Measurements from ENCODE around the gene CTTN.
"Not testable (repeated sequence)": the region's sequence is repeated elsewhere in the genome, so short reads cannot be mapped to it uniquely, and the experiment has no call there.

Gene CTTN

DNA sequence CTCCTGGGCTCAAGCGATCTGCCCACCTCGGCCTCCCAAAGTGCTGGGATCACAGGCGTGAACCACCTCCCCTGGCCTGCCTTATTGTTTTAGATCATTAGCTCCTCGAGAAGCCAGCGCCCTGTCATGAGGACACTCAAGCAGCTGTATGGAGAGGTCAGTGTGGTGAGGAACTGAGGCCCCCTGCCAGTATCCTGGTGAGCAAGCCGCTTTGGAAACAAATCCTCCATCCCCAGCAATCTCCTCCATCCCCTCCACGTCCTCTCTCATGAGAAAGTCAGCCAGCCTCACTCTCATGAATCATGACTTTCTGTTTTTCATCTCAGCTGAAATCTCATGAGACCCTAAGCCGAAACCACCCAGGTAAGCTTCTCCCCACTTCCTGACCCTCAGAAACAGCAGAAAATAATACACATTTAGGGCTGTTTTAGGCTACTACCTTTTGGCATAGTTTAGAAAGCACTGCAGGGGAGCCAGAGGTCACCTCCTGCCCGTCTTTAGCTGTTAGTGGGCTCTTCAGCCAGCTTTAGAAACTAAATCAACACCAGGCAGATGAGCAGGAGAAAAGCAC lies 56.0 kb downstream of the CTTN start:
- DNase-seq: no peak

DNA sequence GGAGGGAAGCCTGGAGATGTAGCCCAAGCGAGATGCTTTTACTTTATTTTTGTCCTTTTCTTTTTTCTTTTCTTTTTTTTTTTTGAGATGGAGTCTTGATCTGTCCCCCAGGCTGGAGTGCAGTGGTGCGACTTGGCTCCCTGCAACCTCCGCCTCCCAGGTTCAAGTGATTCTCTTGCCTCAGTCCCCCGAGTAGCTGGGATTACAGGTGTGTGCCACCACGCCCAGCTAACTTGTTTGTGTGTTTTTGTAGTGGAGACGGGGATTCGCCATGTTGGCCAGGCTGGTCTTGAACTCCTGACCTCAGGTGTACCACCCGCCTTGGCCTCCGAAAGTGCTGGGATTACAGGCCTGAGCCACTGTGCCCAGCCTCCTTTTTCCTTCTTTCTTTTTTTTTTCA lies 56.5 kb downstream of the CTTN start:
- not testable (repeated sequence) for DNase-seq

DNA sequence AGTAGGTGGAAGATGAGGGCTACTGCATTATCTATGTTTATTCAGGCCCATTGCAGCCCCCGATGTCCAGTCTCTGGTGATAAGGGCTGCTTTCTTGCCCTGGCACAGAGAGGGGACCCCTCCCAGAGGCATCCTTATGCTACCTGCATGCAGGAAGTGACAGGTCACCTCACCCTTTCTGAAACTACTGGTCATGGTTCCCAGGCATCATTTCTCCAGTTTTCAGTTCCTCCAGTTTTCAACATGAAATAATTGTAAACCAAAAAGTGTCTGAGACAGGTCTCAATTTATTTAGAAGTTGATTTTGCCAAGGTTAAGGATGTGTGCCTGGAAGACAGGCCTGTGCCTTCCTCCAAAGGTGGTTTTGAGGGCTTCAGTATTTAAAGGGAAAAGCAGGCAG lies 57.0 kb downstream of the CTTN start:
- no peak for DNase-seq

DNA sequence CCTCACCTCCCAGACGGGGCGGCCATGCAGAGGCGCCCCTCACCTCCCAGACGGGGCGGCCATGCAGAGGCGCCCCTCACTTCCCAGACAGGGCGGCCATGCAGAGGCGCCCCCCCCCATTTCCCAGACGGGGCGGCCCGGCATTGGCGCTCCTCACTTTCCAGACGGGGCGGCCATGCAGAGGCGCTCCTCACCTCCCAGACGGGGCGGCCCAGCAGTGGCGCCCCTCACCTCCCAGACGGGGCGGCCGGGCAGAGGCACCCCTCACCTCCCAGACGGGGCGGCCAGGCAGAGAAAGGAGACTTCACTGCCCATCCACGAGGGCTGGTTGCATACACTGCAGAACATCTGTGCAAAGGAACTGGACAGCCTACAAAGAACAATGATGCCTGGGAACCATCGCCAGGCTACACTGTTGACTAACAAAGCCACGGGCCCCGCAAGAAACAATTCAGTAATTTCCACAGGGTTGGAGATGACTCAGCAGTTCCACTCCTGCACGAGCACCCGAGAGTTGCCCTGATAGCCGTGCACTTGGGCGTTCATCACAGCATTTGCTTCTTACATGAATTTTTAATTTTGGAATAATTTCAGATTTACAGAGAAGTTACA lies 58.7 kb downstream of the CTTN start:
- peak in 18 of 51 donors; percentile 7 to 65 (median 27) for DNase-seq

DNA sequence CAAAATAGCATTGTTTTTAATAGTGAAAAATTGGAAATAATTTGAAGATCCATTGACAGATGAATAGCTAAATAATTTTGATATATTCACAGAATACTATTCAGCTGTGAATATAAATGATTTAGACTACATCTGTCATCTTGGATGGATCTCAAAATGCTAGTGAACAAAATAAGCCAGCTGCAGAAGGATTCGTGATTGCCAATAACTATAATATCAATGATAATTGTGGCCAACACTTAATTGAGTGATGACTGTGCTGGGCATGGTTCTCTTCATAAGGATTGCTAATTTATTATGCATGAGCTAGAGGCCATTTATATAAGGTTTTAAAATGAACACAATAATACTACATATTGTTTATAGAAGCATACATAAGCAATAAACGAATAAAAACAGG lies 60.4 kb downstream of the CTTN start:
- DNase-seq: no peak

DNA sequence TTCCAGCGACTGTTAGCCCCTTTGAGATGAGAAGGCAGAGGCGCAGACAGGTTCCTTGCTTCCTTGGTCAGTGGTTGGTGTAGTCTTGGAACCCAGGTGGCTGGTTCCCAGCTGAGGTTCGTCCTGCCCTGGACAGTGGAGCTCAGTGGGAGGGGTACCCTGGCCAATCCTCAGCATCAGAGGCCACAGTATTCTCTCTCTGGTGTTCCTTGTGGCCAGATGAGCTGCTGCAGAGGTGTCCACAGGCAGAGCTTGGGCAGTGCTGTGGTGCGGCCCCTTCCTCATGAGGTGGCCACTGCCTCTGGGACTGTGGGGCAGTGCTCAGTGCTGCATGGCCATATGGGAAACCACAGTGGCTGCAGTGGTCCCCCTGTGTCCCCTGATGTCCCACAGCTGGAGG lies 61.8 kb downstream of the CTTN start:
- no peak for DNase-seq

DNA sequence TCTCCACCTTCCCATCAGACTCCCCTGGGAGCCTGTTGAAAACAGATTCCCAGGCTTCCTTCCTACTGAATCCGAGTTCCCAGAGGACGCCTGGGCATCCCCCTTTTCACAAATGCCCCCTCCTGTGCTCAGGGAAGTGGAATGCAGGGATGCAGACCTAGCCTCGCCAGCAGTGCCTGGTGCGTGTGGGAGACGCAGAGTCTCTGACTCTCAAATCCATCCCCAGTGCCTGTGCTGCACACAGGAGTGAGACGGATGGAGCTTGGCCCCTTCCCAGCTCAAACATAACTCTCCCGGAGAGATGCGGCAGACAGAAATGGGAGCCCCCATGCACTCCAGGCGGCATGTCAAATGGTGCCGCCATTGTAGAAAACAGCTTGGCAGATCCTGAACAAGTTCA lies 62.6 kb downstream of the CTTN start:
- no peak for DNase-seq

DNA sequence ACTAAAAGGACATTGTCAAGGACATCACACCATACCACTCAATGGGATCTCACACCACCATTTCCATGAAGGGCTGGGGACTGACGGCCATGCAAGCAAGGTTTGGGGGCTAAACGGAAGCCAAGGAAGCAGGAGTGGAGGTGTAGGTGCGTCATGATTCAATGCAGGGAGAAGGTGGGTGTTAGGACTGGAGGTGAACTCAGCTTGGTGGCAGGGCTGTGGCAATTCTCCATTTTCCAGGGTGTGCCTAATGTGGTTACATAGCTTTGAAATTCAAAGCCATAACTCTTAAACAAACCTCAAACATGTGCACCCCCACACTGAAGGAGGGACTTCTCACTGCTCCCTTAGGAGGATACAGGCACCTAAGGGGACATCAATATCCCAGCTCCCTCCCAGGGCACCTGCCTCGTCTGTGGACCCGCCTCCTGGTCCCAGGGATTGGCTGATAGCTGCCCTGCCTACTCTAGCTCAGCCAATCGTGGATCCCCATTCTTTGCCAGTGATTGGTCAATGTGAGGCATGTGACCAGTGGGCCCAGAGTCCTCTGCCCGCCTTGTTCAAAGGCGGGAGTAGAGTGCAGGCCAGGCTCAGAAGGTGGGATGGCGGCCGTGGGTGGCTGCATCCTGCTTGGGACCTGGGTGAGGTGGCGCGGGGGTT lies 64.6 kb downstream of the CTTN start:
- DNase-seq: no peak

DNA sequence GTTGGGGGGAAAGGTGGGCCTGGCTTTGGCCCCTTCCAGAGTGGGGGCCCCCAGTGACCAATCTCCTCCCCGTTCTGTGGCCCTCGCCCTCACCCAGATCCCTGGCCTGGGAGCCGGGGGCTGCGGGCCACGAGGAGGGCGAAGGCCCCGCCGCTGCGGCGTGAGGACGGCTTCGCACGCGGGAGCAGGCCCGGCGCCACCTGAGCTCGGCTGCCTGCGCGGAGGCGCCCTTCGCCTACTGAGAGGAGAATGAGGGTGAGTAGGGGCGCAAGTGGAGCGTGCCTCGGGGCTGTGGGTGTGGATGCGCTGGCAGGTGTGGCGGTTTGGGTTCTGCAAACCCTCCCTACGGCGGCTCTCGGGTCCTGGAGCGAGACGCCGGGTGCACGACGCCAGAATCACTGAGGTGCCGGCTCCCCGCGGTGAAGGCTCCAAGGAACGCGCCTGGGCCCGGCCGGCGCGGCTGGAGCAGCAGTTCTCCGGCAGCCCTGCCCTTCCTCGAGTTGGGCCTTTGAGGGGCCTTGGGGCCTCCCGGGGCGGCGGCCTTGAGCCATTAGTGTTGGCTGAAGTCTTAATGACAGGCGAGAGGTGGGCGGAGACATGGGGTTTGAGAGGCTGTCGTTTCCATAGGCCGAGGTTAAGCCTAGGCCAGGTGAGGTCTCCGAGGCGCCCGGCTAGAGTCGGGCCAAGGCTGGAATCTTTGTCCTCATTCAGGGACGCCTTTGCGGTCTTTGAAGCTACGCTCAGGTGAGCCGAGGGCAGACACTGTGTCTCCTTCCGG lies 65.3 kb downstream of the CTTN start:
- DNase-seq: no peak

DNA sequence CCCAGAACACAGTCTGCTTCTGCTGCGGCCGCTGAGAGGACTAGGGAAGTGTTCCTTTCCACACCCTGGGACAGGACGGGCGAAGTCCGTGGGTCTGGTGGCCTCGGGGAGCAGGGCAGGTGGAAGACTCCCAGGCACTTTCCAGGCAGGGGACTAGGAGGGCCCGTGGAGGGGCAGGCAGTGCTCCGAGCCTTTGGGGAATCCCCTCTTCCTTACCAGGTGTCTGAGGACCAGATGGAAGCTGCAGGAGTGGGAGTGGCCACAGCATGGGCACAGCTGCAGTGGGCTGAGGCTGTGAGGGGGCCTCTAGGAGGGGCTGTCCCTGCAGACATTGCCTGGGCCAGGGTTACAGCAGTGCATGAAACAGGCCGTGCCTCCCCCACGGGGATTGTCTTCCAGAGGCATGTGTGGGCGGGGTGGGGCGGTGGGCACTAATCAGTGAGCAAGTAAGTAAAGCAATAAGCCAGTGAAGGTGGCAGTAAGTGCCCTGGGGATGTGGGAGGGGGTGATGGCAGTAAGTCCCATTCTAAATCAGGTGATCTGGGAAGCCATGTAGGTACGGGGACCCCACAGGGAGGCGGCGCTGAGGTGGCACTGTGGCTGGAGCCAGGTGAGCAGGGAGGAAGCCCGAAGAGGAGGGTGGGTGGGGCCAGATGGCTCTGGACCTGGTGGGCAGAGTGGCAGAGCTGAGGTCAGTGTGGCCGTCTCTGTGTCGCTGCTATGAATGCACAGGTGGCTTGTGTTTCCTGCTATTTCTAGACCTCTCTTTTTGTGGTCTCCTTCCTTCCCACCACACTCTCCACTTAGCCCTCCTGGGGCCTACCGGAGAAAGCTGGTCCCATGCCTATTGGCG lies 66.4 kb downstream of the CTTN start:
- no peak for DNase-seq

DNA sequence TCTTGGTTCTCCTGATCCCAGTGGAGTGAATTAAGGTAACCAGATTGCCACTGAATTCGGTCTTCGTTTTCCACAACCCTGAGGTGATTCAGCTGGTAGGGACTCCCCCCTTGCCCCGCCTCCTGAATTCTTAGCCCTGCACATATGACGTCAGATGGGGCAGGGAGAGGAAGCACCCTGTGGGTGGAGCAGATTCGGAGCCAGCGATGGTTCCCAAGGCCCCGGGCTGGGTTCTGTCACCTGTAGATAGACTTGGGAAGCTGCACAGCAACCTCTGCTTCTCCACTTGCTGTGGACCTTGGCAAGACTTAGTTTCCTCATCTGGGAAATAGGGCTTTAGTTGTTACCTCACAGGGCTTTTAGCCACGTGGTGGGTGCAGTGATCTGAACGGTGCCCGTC lies 67.8 kb downstream of the CTTN start:
- no peak for DNase-seq

DNA sequence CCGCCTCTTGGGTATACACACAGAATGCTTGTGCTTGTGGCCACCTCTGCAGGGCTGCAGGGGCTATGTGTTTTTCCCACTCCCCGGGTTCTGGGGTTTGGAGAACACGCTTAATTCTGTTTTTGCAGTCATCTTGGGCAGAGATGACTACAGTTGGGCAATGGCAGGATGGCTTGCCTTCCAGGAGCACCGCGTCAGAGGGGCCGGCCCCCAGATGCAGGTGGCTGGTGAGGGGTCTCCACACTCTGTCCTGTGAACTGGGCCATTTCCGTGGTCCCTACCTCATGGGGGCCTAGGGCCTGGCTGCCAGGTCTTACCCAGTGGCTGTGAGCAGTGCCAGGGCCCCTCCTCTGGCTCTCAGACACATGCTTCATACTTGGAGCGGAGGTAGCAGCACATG lies 68.3 kb downstream of the CTTN start:
- no peak for DNase-seq

DNA sequence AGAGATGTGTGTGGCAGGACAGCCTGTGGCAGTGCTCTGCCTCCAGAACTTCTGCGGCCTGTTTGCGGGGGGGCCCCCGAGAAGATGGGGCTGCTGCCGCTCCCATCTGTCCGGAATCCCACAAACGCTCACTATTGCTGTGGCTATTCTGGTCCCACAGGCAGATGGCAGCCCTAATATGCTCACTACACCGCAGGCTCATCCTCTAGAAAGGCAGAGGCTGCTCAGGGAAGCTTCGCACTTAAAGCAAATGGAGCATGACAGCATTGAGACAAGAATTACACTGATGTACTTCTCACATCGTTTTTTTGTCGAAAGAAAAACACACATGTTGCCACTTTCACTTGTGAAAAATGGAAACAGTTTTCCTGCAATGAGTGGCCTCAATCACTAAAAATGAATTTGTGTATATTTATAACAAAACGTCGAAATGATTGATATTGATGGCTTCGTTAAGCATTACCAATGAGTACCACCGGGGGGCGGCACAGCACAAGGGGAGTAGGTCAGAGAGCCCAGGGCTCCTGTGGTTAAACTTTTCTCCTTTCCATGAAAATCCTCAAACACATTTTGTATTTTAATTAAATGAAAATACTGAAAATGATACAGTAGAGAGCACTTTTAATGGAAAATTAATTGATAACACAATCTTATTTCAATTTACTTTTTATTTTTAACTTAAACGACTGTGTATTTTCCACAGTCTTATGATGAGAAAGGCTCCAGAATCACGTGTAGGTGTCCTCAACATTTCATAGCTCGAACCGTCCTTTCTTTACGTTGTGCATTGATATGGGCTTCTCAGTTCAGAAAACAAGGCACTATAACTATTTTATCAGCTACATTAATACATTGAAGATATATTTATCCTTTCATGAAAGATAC lies 69.1 kb downstream of the CTTN start:
- DNase-seq: peak in 31 of 51 donors; percentile 5 to 72 (median 41)

DNA sequence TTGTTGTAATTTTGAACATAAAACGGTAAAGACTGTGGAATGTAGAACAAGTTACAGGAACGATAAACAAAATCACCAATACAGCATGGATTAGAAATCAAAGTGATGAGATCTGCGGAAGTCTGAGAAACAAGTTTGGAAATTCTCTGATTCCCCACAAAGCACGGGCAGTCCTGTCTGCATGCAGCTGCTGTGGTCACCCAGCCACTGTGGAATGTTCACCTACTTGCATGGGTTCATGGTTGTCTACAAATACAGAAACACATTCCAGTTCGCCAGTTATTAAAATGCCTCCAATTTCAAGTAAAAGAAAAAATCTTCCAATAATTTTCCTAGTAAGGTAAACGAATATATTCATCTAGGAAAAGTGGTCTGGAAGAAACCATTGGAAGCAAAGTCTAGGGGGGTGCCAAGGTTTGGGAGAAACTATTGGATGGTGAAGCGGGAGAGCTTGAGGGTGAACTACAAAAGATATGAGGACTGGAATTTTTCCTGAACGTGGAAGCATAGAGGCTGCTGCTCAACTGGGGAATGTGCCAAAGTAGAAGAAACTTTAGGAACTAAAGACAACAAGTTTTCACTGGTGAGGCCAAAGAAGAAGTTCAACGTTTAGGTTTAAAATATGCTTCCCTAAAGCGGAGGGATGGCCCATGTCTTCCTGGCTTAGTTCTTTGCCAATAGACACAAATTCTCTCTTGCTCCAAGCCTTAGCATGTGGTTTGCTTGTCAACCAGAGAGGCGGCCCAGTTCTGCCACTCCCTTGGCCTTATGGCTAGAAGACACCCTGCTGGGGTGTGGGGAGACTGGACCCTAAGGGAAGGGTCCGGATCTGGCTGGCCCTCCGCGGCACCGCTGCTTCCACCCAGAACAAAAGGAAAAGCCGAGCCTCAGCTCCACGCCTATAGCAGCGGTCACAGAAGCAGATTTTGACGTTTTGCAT lies 70.2 kb downstream of the CTTN start:
- peak in 1 of 51 donors; percentile 7 for DNase-seq

DNA sequence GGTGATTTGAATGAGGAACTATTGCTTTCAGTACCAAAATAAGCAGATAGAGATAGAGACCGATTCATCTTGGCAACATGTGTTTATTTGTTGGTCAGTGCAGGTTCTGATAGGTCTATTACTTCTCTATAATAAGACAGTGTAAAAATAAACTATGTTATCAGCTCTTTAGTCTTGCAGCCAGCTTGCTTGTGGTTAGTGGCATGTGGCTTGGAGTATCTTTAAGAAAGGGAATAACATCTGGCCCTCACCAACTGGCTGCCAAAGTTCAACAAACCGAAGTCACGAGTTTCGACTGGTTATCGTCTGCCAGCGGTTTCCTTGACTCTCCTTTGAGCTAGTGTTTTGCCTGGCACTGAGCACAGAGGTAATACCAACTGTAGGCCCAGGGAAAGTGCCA lies 71.8 kb downstream of the CTTN start:
- peak in 1 of 51 donors; percentile 11 for DNase-seq

DNA sequence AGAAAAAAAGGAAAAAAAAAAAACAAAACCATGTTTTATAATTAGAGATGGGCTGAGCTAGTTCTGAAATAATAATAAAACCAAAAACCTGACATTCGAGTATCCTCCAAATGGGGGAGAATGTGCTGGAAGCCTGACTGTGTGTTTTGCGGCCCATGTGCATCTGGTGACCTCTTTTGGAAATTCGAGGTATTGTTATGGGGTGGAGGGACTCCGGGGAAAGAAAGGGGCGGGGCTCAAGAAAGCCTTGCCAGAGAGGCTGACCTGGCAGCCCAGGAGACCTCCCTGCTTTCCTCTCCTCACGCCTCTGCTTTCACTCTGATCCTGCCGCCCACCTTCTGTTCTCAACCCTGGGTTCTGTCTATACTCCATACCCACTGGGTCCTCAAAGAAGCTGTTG lies 72.9 kb downstream of the CTTN start:
- DNase-seq: no peak

DNA sequence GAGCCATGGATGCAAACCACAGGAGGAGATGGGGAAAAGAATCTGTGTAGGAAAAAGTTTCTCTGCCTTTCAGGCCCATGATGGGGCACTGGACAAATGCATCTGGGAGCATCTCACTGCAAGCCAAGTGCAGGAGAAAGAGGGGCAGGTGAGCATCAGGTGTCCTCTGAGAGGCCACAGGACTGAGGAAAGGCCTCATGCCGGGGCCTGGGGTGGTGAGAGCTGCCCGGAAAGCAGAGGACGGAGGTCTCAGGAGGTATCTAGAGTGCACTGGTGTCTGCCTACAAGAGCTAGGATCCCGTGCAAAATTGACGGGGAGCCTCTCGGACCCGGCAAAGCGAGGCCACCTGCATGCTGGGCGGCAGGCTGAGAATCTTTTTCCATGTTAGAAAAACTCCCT lies 73.9 kb downstream of the CTTN start:
- no peak for DNase-seq

DNA sequence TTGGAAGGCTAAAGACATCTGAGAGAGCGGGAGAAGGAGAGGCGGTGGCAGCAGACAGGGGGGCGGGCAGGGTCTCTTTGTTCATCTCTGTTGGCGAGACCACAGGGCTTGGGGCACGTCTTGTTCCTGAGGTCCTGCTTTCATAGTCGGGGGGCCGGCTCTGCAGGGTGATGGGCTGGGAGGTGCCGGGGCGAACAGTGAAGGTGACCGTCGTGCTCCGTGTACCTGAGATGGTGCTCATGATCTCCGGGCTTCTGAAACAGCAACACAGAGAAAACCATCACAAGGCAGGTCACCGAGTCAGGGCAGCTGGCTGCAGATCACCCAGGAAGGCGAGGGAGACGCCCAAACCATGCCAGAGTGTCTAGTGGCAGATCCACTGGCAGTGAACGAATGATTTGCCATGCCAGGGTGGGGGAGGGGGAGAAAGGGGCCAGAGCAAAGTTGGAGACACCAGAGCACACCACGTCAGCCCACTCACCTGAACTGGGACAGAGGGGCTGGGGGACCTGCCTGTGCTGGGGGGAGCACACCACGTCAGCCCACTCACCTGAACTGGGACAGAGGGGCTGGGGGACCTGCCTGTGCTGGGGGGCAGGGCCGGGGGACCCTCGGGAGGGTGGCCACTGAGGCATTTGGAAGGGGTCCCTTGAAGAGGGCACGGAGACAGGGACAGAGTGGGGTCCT lies 75.0 kb downstream of the CTTN start:
- DNase-seq: no peak
